ENCODE results near the gene TPP2.

Gene TPP2

DNA sequence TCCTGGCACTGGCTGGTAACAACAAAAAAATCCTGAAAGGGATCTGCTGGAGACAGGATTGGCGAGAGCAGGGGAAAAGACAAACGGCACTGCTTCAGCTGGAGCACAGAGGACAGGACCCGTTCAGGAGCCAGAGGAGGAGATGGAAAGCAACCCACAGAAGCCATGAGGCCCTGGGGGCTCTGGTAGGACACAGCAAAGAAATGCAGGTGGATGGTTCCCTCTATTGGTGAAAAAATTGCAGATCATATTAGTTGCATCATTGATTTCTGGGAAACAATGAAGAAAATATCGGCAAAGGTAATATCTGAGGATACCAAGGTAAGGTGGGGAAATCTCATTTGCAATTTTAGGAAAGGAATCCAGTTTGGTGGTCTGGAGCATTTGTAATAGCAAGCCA, 25.7 kb upstream of the TPP2 start:
- Histone ChIP-seq H3K27ac (ENCODE audit: low read depth, low read length) (no peak overlapping the region), H3K4me3 (ENCODE audit: low read length) (no peak overlapping the region)

DNA sequence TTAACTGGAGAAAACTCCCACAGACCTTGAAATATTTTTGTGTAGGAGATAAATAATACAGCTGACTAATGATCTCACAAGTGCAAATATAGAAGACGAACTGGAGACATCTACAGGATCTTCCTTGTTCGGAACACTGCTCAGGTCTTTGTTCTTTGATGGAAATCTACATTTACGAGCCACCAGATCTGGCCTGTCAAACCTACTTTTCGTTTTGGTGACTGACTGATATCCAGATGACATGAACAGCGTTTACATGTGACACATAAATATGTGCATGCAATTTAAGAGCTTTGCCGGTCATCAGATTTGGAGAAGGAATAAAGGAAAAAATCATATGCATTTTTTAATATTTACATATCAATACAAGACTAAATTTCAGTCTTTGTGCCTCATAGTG, 24.5 kb upstream of the TPP2 start:
- Histone ChIP-seq H3K4me1 (ENCODE audit: control insufficient read depth, insufficient read depth, low read length) (no peaks in the 10 kb centered on the region), H3K9ac (ENCODE audit: low read length) (no peak overlapping the region), H3K4me3 (ENCODE audit: low read length) (no peak overlapping the region), H3K36me3 (ENCODE audit: control insufficient read depth, insufficient read depth, low read length) (no peaks in the 10 kb centered on the region), H3K27me3 (ENCODE audit: control insufficient read depth, insufficient read depth, low read length) (no peaks in the 10 kb centered on the region), H3K27ac (ENCODE audit: low read depth, low read length) (no peak overlapping the region)

More for the DNA sequence above, 25.7 kb upstream of the TPP2 start:
- Histone ChIP-seq H3K36me3 (ENCODE audit: control insufficient read depth, insufficient read depth, low read length) (no peaks in the 10 kb centered on the region), H3K4me1 (ENCODE audit: control insufficient read depth, insufficient read depth, low read length) (no peaks in the 10 kb centered on the region), H3K27me3 (ENCODE audit: control insufficient read depth, insufficient read depth, low read length) (no peaks in the 10 kb centered on the region), H3K9ac (ENCODE audit: low read length) (no peak overlapping the region)

DNA sequence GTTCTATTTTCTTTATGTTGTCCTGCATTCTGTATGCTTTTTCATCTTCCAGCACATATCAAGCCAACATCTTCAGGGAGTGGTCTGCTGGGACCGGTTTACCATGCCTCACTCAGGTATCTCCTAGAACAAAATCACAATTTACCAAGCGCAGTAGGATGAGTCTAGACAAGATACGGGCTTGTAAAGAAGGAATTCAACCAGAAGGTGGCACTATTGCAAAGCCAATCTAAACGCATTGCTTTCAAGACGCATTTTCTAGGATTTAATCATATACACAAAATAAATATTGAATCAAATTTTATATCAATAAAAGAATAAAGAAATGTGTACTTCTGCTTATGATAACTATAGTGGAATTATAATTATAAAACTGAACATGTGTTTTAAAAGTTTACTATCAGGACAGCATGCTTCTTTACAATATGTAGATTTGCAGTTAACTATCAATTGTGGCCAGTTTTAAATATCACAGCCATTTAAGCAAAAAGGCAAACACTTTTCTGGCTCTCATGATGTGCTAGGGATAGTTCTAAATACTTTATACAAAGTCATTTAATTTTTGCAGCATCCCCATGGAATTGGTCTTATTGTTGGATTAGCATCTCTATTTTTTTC, 16.1 kb upstream of the TPP2 start:
- H3K27ac ChIP-seq (ENCODE audit: low read depth, low read length), result no peak overlapping the region
- H3K36me3 ChIP-seq (ENCODE audit: control insufficient read depth, insufficient read depth, low read length), result no peaks in the 10 kb centered on the region
- H3K9ac ChIP-seq (ENCODE audit: low read length), result no peak overlapping the region
- H3K4me3 ChIP-seq (ENCODE audit: low read length), result no peak overlapping the region
- H3K4me1 ChIP-seq (ENCODE audit: control insufficient read depth, insufficient read depth, low read length), result no peaks in the 10 kb centered on the region
- H3K27me3 ChIP-seq (ENCODE audit: control insufficient read depth, insufficient read depth, low read length), result no peaks in the 10 kb centered on the region

DNA sequence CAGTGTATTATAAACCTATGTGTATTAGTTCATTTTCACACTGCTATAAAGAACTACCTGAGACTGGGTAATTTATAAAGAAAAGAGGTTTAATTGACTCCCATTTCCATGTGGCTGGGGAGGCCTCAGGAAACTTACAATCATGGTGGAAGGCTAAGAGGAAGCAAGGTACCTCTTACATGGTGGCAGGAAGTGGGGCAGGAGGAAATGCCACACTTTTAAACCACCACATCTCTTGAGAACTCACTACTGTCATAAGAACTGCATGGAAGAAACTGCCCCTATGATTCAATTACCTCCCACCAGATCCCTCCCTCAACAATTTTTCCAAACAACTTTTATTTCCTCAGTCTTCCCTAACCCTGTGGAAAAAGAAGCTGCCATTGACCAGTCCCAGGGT, 14.5 kb upstream of the TPP2 start:
- no peak overlapping the region for H3K9ac ChIP-seq (ENCODE audit: low read length)
- H3K4me3 ChIP-seq (ENCODE audit: low read length), result no peak overlapping the region
- no peaks in the 10 kb centered on the region for H3K36me3 ChIP-seq (ENCODE audit: control insufficient read depth, insufficient read depth, low read length)
- H3K27ac ChIP-seq (ENCODE audit: low read depth, low read length), result no peak overlapping the region
- no peaks in the 10 kb centered on the region for H3K27me3 ChIP-seq (ENCODE audit: control insufficient read depth, insufficient read depth, low read length)
- no peaks in the 10 kb centered on the region for H3K4me1 ChIP-seq (ENCODE audit: control insufficient read depth, insufficient read depth, low read length)

DNA sequence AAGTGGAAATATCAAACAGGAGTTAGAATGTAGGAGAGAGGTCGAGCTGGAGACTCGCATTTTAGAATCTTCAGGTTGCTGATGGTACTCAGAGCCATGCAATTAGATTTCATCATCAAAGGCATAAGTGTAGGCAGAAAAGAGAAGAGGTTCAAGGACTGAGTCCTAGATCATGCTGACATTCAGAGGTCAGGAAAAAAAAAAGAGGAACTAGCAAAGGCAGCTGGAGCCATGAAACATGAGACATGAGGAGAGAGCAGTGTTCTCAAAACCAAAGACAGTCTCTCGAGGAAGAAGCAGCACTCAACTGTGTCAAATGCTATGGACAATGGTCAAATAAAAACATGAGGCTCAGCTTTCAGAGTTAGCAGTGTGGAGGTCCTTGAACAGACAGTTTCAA, 12.4 kb upstream of the TPP2 start:
- Histone ChIP-seq H3K9ac (ENCODE audit: low read length) (no peak overlapping the region), H3K4me3 (ENCODE audit: low read length) (no peak overlapping the region), H3K4me1 (ENCODE audit: control insufficient read depth, insufficient read depth, low read length) (no peaks in the 10 kb centered on the region), H3K36me3 (ENCODE audit: control insufficient read depth, insufficient read depth, low read length) (no peaks in the 10 kb centered on the region), H3K27me3 (ENCODE audit: control insufficient read depth, insufficient read depth, low read length) (no peaks in the 10 kb centered on the region), H3K27ac (ENCODE audit: low read depth, low read length) (no peak overlapping the region)

DNA sequence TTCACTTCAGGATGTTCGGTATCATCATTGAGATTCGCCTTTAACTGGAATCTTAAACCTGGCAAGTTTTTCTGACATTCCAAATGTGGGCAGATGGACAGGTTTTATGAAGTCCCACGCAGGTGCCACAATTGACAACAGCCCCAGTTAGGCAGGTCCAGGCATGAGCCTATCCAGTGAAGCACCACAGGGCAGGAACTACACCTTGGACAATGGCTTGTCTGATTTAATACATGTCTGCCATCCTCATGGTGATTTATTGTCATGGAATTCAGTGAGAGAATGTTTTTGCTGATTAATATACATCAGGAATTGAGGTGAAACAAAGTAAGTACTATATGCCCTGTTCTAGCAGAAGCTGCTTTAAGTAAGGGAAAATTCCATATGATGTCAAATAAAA, 10.2 kb upstream of the TPP2 start:
- no peak overlapping the region for H3K9ac ChIP-seq (ENCODE audit: low read length)
- H3K4me3 ChIP-seq (ENCODE audit: low read length), result no peak overlapping the region
- H3K4me1 ChIP-seq (ENCODE audit: control insufficient read depth, insufficient read depth, low read length), result no peaks in the 10 kb centered on the region
- H3K27ac ChIP-seq (ENCODE audit: low read depth, low read length), result no peak overlapping the region
- no peaks in the 10 kb centered on the region for H3K36me3 ChIP-seq (ENCODE audit: control insufficient read depth, insufficient read depth, low read length)
- H3K27me3 ChIP-seq (ENCODE audit: control insufficient read depth, insufficient read depth, low read length), result no peaks in the 10 kb centered on the region

DNA sequence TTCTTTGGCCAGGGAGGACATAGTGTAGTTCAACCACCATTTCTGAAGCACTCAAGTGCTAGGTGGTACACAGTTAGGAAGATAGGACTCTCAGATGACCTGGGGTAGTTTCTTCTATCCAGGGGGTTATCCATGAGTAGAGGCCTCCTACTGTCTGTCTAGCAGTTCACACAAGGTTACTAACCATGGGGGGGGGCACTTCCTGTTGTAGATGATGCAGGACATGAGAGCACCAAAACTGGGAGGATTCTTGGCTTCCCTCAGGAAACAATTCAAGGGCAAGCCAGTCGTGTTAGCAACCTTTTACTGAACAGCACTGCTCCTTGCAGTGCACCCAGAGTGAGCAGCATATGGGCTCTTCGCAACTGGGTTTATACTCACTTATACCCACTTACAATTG, 8.9 kb upstream of the TPP2 start:
- Histone ChIP-seq H3K36me3 (ENCODE audit: control insufficient read depth, insufficient read depth, low read length) (no peaks in the 10 kb centered on the region), H3K9ac (ENCODE audit: low read length) (no peak overlapping the region), H3K27ac (ENCODE audit: low read depth, low read length) (no peak overlapping the region), H3K4me3 (ENCODE audit: low read length) (no peak overlapping the region), H3K27me3 (ENCODE audit: control insufficient read depth, insufficient read depth, low read length) (no peaks in the 10 kb centered on the region), H3K4me1 (ENCODE audit: control insufficient read depth, insufficient read depth, low read length) (no peaks in the 10 kb centered on the region)

DNA sequence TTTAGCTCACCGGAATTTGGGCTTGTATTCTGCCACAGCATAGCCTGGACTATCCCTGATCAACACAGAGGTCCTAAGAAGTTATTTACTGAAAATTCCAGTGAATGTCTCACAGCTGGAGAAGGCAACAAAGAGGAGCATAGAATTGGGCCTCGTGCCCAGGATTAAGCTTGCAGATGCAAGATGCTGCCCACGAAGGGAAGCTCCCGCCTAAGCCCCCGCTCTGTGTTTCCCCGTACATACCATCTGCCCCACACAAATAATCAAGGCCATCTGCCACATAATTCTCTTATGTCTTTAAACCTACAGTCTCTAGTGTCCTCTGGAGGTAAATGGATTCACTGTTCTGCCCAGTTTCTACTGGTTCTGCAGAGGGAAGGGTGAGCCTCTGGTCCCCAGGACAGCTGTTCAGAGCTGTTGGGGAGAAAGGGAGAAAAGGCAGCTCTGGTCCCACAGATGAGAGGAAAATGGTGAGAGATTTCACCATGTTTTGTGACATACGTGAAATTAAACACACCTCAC, 7.4 kb upstream of the TPP2 start:
- Histone ChIP-seq H3K27me3 (ENCODE audit: control insufficient read depth, insufficient read depth, low read length) (no peaks in the 10 kb centered on the region), H3K4me3 (ENCODE audit: low read length) (no peak overlapping the region), H3K4me1 (ENCODE audit: control insufficient read depth, insufficient read depth, low read length) (no peaks in the 10 kb centered on the region), H3K36me3 (ENCODE audit: control insufficient read depth, insufficient read depth, low read length) (no peaks in the 10 kb centered on the region), H3K27ac (ENCODE audit: low read depth, low read length) (no peak overlapping the region), H3K9ac (ENCODE audit: low read length) (no peak overlapping the region)

DNA sequence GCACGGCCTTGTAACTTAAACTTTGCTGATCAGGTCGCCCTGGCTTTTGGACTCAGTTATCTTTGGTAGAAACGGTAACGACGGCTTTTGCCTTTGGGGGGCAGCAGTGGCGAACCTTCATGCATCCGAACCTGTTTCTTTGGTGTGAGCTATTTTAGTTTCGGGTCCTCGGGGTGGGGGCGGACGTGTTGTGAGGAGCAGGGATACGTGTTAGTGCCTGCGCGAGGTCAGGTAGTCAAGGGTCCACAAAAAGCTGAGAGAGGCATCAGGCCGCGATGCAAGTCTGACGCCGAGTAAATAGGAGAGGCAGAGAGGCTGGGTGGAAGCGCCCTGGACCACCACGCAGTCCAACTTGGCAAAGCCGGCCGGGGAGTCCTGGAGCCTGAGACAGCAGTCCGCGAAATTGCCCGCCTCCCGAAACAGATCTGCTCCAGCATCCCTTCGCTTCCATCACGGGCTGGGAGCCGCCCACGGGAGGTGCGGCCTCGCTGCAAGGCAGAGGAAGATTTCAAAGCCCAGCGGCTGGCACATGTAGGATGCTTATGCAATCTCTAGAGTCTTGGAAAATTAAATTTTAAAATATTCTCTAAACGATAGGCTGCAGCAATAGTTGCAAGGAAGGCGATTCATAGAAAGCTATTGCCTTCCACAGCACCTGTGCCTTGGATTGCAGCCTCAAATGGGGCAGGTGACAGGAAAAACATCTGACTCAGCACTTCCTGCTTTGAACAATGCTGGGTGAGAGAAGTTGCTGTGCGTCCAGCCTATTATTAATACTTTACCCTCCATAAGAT, 4.6 kb upstream of the TPP2 start:
- Histone ChIP-seq H3K4me3 (ENCODE audit: low read length) (peak overlapping the region; percentile 73), H3K36me3 (ENCODE audit: control insufficient read depth, insufficient read depth, low read length) (no peaks in the 10 kb centered on the region), H3K27ac (ENCODE audit: low read depth, low read length) (peak overlapping the region; percentile 54), H3K9ac (ENCODE audit: low read length) (no peak overlapping the region), H3K27me3 (ENCODE audit: control insufficient read depth, insufficient read depth, low read length) (no peaks in the 10 kb centered on the region), H3K4me1 (ENCODE audit: control insufficient read depth, insufficient read depth, low read length) (no peaks in the 10 kb centered on the region)

DNA sequence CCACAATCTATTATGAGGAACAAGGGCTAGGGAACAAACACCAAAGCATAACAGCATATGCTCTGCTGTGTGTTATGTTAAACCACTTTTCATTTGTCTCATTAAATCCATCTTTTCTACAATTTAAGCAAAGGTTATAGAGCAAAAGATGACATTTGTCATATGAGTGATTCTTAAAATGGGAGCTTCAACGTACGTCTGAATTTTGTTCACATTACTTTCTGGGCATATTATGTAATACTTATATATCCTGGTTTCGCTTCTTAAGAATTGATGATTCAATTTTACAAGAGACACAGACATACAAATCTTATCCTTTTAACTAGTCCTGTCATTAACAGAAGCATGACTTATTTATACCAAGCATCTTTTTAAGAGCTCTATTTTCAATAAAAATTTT, 3.3 kb upstream of the TPP2 start:
- H3K4me1 ChIP-seq (ENCODE audit: control insufficient read depth, insufficient read depth, low read length), result peaks cover 3% of the 10 kb centered on the region
- no peaks in the 10 kb centered on the region for H3K27me3 ChIP-seq (ENCODE audit: control insufficient read depth, insufficient read depth, low read length)
- H3K27ac ChIP-seq (ENCODE audit: low read depth, low read length), result no peak overlapping the region
- no peaks in the 10 kb centered on the region for H3K36me3 ChIP-seq (ENCODE audit: control insufficient read depth, insufficient read depth, low read length)
- H3K4me3 ChIP-seq (ENCODE audit: low read length), result no peak overlapping the region
- no peak overlapping the region for H3K9ac ChIP-seq (ENCODE audit: low read length)

DNA sequence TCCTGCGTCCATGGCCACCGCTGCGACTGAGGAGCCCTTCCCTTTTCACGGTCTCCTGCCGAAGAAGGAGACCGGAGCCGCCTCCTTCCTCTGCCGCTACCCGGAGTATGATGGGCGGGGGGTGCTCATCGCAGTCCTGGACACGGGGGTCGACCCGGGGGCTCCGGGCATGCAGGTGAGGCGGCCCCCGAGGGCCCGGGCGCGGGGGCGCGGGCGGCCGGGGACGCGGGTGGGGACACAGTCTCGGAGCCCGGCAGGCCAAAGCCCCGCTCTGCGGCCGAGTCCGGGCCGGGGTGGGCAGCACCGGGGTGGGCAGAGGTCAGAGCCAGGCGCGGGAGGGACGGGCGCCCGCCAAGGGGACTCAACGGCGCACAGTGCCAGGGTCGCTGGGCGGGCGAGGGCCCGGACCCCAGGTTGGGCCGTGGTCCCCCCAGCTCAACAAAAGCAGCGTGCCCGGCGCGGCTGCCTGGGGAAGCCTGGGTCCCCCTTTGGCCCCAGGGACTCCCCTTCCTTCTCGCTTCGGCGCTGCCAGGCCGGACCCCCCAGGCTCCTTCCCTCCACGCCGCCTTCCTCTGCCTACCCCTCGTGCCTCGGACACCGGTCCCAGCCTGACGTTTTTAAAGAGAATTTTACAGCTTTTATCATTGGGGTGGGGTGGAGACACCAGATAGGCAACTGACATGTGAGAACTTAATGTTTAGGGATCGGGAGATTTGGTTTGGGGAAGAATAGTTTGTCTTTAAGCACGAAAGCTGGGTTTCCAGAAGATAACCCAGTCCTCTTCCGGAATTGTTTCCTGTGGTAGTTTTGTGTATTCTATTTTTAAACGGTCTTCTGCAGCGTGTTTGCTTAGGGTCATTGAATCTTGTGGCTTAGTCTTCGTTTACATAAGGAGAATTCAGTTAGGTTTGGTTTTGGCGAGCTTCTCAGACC, 509 bp downstream of the TPP2 start:
- Histone ChIP-seq H3K4me3 (ENCODE audit: low read length) (peak overlapping the region; percentile 99), H3K36me3 (ENCODE audit: control insufficient read depth, insufficient read depth, low read length) (no peaks in the 10 kb centered on the region), H3K27me3 (ENCODE audit: control insufficient read depth, insufficient read depth, low read length) (no peaks in the 10 kb centered on the region), H3K27ac (ENCODE audit: low read depth, low read length) (peak overlapping the region; percentile 98), H3K9ac (ENCODE audit: low read length) (peak overlapping the region; percentile 67), H3K4me1 (ENCODE audit: control insufficient read depth, insufficient read depth, low read length) (peaks cover 4% of the 10 kb centered on the region)

DNA sequence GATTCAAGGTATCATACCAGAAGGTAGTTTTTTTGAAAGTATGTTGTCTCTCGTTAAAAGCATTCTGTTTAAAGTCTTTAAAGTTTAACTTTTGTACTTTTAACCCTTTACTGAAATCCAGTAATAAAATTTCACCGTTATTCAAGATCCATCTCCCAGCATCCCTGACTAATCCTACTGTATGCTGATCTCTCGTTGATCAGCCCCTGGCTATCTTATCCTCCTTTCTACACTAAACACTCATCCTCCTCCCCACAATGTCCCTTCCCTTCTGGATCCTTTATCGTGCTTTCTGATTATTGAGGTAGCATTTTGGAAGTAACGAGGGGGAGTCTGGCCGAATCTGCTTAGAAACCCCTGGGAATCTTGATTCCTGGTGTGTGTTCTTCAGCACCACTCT, 1.3 kb downstream of the TPP2 start:
- Histone ChIP-seq H3K9ac (ENCODE audit: low read length) (no peak overlapping the region), H3K4me3 (ENCODE audit: low read length) (peak overlapping the region; percentile 99), H3K36me3 (ENCODE audit: control insufficient read depth, insufficient read depth, low read length) (no peaks in the 10 kb centered on the region), H3K4me1 (ENCODE audit: control insufficient read depth, insufficient read depth, low read length) (peaks cover 4% of the 10 kb centered on the region), H3K27me3 (ENCODE audit: control insufficient read depth, insufficient read depth, low read length) (no peaks in the 10 kb centered on the region), H3K27ac (ENCODE audit: low read depth, low read length) (no peak overlapping the region)

Data from rectal smooth muscle tissue (tissue), 1 donor.